Liver (tissue), 9 donors: ENCODE data around the gene SMYD2. TPM values are rescaled to one million over a fixed set of nuclear protein-coding genes. Genes with fewer than 3 reads are reported as not detected.

Source experiments
- DNase-seq: peaks from one replicate; pipeline ENCODE4 v3.0.0-alpha.2; 2017; ENCODE audit warnings: low spot score
- H3K27ac ChIP-seq, 2 donors: one replicate each; pipeline ENCODE4 v1.7.0; 2013; ENCODE audit warnings: inconsistent platforms in 2 of 2, low read length in 2 of 2, control low read depth in 1 of 2, low read depth in 1 of 2, mild to moderate bottlenecking in 1 of 2
- H3K27me3 ChIP-seq, 4 donors: one replicate each; pipeline versions ENCODE4 v1.6.1 to v1.7.0; 2013; ENCODE audit warnings: low read length in 3 of 4, inconsistent platforms in 1 of 4, mild to moderate bottlenecking in 1 of 4, moderate library complexity in 1 of 4; ENCODE audit not compliant: control insufficient read depth in 4 of 4, insufficient read depth in 4 of 4
- H3K36me3 ChIP-seq, 4 donors: one replicate each; pipeline versions ENCODE4 v1.6.1 to v1.7.0; 2013; ENCODE audit warnings: low read length in 3 of 4, mild to moderate bottlenecking in 3 of 4, low read depth in 1 of 4, moderate library complexity in 1 of 4; ENCODE audit not compliant: control insufficient read depth in 4 of 4, insufficient read depth in 3 of 4
- H3K4me1 ChIP-seq, 4 donors: one replicate each; pipeline versions ENCODE4 v1.6.1 to v1.7.0; 2013; ENCODE audit warnings: low read length in 3 of 4, mild to moderate bottlenecking in 3 of 4, moderate library complexity in 1 of 4; ENCODE audit not compliant: control insufficient read depth in 4 of 4, insufficient read depth in 4 of 4
- H3K4me3 ChIP-seq, 3 donors: one replicate each; pipeline versions ENCODE4 v1.6.1 to v1.7.0; 2013; ENCODE audit warnings: low read length in 3 of 3, control low read depth in 1 of 3, low read depth in 1 of 3, mild to moderate bottlenecking in 1 of 3
- H3K9ac ChIP-seq, 2 donors: one replicate each; pipeline ENCODE4 v1.7.0; 2013; ENCODE audit warnings: low read length in 2 of 2, mild to moderate bottlenecking in 2 of 2, moderate library complexity in 2 of 2, control low read depth in 1 of 2, low read depth in 1 of 2
- H3K9me3 ChIP-seq, 4 donors: one replicate each; pipeline versions ENCODE4 v1.6.1 to v1.7.0; 2013; ENCODE audit warnings: low read length in 3 of 4; ENCODE audit not compliant: control insufficient read depth in 4 of 4
- ATF3 ChIP-seq: IDR thresholded peaks from 2 replicates; pipeline ENCODE4 v1.6.1; 2016; ENCODE audit warnings: antibody characterized with exemption
- CTCF ChIP-seq: fragments of 150-350 bp; IDR thresholded peaks from 2 replicates; pipeline ENCODE4 v1.5.1; 2017; ENCODE audit warnings: improper control_type of control experiment, low read depth, low read length; ENCODE audit not compliant: missing input control
- EGR1 ChIP-seq, 2 donors: IDR thresholded peaks; 2 replicates each; pipeline ENCODE4 v1.6.1; 2016 to 2018; ENCODE audit warnings: antibody characterized with exemption in 2 of 2, low read depth in 2 of 2
- FOXA1 ChIP-seq: IDR thresholded peaks from 2 replicates; pipeline ENCODE4 v1.6.1; 2016; ENCODE audit warnings: antibody characterized with exemption
- FOXA2 ChIP-seq: IDR thresholded peaks from 2 replicates; pipeline ENCODE4 v1.6.1; 2016; ENCODE audit warnings: antibody characterized with exemption
- HNF4A ChIP-seq, 2 donors: conservative IDR thresholded peaks; 2 replicates each; pipeline ENCODE4 v1.6.1; 2016; ENCODE audit warnings: antibody characterized with exemption in 2 of 2, mild to moderate bottlenecking in 2 of 2
- HNF4G ChIP-seq: IDR thresholded peaks from 2 replicates; pipeline ENCODE4 v1.6.1; 2016; ENCODE audit warnings: antibody characterized with exemption
- JUND ChIP-seq, 2 donors: IDR thresholded peaks; 2 replicates each; pipeline ENCODE4 v1.6.1; 2016; ENCODE audit warnings: antibody characterized with exemption in 2 of 2
- MAX ChIP-seq: IDR thresholded peaks from 2 replicates; pipeline ENCODE4 v1.6.1; 2016; ENCODE audit warnings: antibody characterized with exemption
- NR2F2 ChIP-seq: IDR thresholded peaks from 2 replicates; pipeline ENCODE4 v1.6.1; 2016; ENCODE audit warnings: antibody characterized with exemption
- RAD21 ChIP-seq, 2 donors: IDR thresholded peaks; 2 replicates each; pipeline ENCODE4 v1.6.1; 2016; ENCODE audit warnings: antibody characterized with exemption in 2 of 2, mild to moderate bottlenecking in 2 of 2
- REST ChIP-seq: IDR thresholded peaks from 2 replicates; pipeline ENCODE4 v1.6.1; 2016; ENCODE audit warnings: antibody characterized with exemption, mild to moderate bottlenecking
- RXRA ChIP-seq, 2 donors: IDR thresholded peaks; 2 replicates each; pipeline ENCODE4 v1.6.1; 2017 to 2018; ENCODE audit warnings: antibody characterized with exemption in 2 of 2, mild to moderate bottlenecking in 1 of 2
- SP1 ChIP-seq: IDR thresholded peaks from 2 replicates; pipeline ENCODE4 v1.6.1; 2018; ENCODE audit warnings: antibody characterized with exemption, mild to moderate bottlenecking
- TAF1 ChIP-seq: conservative IDR thresholded peaks from 2 replicates; pipeline ENCODE4 v1.6.1; 2016; ENCODE audit warnings: antibody characterized with exemption, mild to moderate bottlenecking
- YY1 ChIP-seq: IDR thresholded peaks from 2 replicates; pipeline ENCODE4 v1.6.1; 2016; ENCODE audit warnings: antibody characterized with exemption, mild to moderate bottlenecking
- ZBTB33 ChIP-seq: IDR thresholded peaks from 2 replicates; pipeline ENCODE4 v1.6.1; 2016; ENCODE audit warnings: antibody characterized with exemption
- WGBS: extraction: QIAGEN DNeasy Blood & Tissue Kit; methylation state at CpG from one replicate; pipeline ENCODE4 v1.1.7; 2013; 5-methylcytosine and 5-hydroxymethylcytosine counted together
- polyA plus RNA-seq, 2 donors: library from polyadenylated mRNA; stranded (reverse) in 1 of 2; unstranded in 1 of 2; fragments of 200-250 nt in 1 of 2; fragments of >200 nt in 1 of 2; fragmentation: Nextera tagmentation in 1 of 2; extraction: Ambion mirVana in 1 of 2; gene quantifications; one replicate each; pipeline versions ENCODE4 v1.2.1 to v1.2.3, GENCODE V29; 2013 to 2015
- total RNA-seq, 2 donors: library from RNA; depleted of rRNA; stranded (reverse); fragments of >200 nt; gene quantifications; one replicate each; pipeline ENCODE4 v1.2.3, GENCODE V29; 2014
- donor health status: healthy.
- donor health status: healthy.
- donor health status: healthy.
- donor health status: healthy.
- donor health status: healthy.

SMYD2 gene
- total and polyA plus RNA-seq, 4 donors = 11.9 to 20.2 (median 17.2) TPM

GRCh38 chr1:214369364-214369763 is 88.4 kb downstream of the SMYD2 start:
- DNase-seq = no peak
- no peak overlapping the region for H3K9ac ChIP-seq
- TF ChIP-seq RXRA (IDR thresholded peaks at IDR 0.05) (no peak), JUND (IDR thresholded peaks at IDR 0.05) (no peak), FOXA2 (no peak), FOXA1 (no peak), HNF4G (no peak), CTCF (no peak), YY1 (no peak), ZBTB33 (no peak), ATF3 (no peak), RAD21 (IDR thresholded peaks at IDR 0.05) (no peak), HNF4A (conservative IDR thresholded peaks at IDR 0.05) (no peak), MAX (no peak), TAF1 (no peak), SP1 (no peak), EGR1 (IDR thresholded peaks at IDR 0.05; ENCODE audit: low read depth in 2 of 2) (no peak), NR2F2 (no peak), REST (no peak)
- H3K27me3 ChIP-seq = no peaks in the 10 kb centered on the region
- H3K36me3 ChIP-seq = no peaks in the 10 kb centered on the region
- 37% methylated on average over 8 of the region's 8 CpGs for WGBS
- no peaks in the 10 kb centered on the region for H3K4me1 ChIP-seq
- no peak overlapping the region for H3K27ac ChIP-seq
- no peaks in the 10 kb centered on the region for H3K9me3 ChIP-seq
- H3K4me3 ChIP-seq = no peak overlapping the region

- Histone ChIP-seq H3K9me3 (no peaks in the 10 kb centered on the region), H3K9ac (no peak overlapping the region), H3K27ac (no peak overlapping the region), H3K36me3 (no peaks in the 10 kb centered on the region), H3K4me3 (no peak overlapping the region), H3K27me3 (no peaks in the 10 kb centered on the region), H3K4me1 (no peaks in the 10 kb centered on the region)
- TF ChIP-seq REST (no peak), FOXA1 (no peak), CTCF (no peak), JUND (IDR thresholded peaks at IDR 0.05) (no peak), FOXA2 (no peak), ZBTB33 (no peak)
- DNase-seq = no peak
- WGBS = 88% methylated on average over 3 of the region's 3 CpGs
Measured at GRCh38 chr1:214370615-214371014, 89.7 kb downstream of the SMYD2 start.
